Panc1 (cell line): ENCODE results near the gene TRAPPC1. TPM values are rescaled to one million over a fixed set of nuclear protein-coding genes. Genes with fewer than 3 reads are reported as not detected.

ENCODE experiments used
- ATAC-seq: fragments of 200-7000 bp; cut with Tn5 transposase; 2 replicates; pipeline ENCODE4 v1.9.1; 2020; ENCODE audit warnings: mild to moderate bottlenecking, moderate library complexity
- BruUV-seq: library from RNA; stranded (reverse); fragments of 400-500 nt; replicated peaks from 2 replicates; lab custom pipeline; 2021; lab: Mats Ljungman, UMichigan
- CTCF ChIA-PET: fragments of 300-600 bp; sonication (Branson Sonifier 250); formaldehyde crosslinking; loops from one replicate; lab custom pipeline; 2022; ENCODE audit warnings: antibody characterized with exemption; lab: Charles Lee
- POLR2A ChIA-PET: fragments of 300-600 bp; sonication (Branson Sonifier 250); formaldehyde crosslinking; loops from one replicate; lab custom pipeline; 2022; ENCODE audit warnings: antibody characterized with exemption; lab: Charles Lee
- DNase-seq: peaks from one replicate; pipeline ENCODE4 v3.0.0-alpha.2; 2010; ENCODE audit warnings: low read depth, low spot score
- H3K27ac ChIP-seq: 2 replicates; pipeline ENCODE4 v1.5.1; 2011; ENCODE audit warnings: mild to moderate bottlenecking, low read length, inconsistent platforms
- H3K27me3 ChIP-seq: fragments of 200-500 bp; sonication (Bioruptor generic); 2 replicates; pipeline ENCODE4 v1.6.0; 2014; ENCODE audit warnings: low read length, inconsistent platforms; ENCODE audit not compliant: control insufficient read depth, insufficient read depth
- H3K36me3 ChIP-seq: fragments of 200-500 bp; sonication (Bioruptor generic); 2 replicates; pipeline ENCODE4 v1.5.1; 2014; ENCODE audit warnings: inconsistent platforms, mild to moderate bottlenecking, low read length, moderate library complexity; ENCODE audit not compliant: control insufficient read depth, insufficient read depth
- H3K4me1 ChIP-seq: 2 replicates; pipeline ENCODE4 v1.5.1; 2011; ENCODE audit warnings: inconsistent platforms, mild to moderate bottlenecking, low read length, moderate library complexity; ENCODE audit not compliant: control insufficient read depth, insufficient read depth
- H3K4me3 ChIP-seq, 2 experiments: 2 replicates each; pipeline ENCODE4 v1.5.1; 2011 to 2012; ENCODE audit warnings: low read depth in 2 of 2, low read length in 2 of 2, mild to moderate bottlenecking in 2 of 2, inconsistent platforms in 1 of 2, moderate library complexity in 1 of 2
- H3K9me3 ChIP-seq: fragments of 200-500 bp; sonication (Bioruptor generic); 2 replicates; pipeline ENCODE4 v1.5.1; 2014; ENCODE audit warnings: low read depth, mild to moderate bottlenecking, inconsistent platforms, low read length, moderate library complexity; ENCODE audit not compliant: control insufficient read depth, insufficient read depth
- POLR2AphosphoS5 ChIP-seq: IDR thresholded peaks from 2 replicates; pipeline ENCODE4 v1.6.1; 2012; ENCODE audit warnings: mild to moderate bottlenecking, low read depth, low read length, moderate library complexity
- SIN3A ChIP-seq: IDR thresholded peaks from 2 replicates; pipeline ENCODE4 v1.6.1; 2012; ENCODE audit warnings: low read depth, mild to moderate bottlenecking, low read length, moderate library complexity, borderline replicate concordance; ENCODE audit not compliant: insufficient read depth
- TCF7L2 ChIP-seq: IDR thresholded peaks from 2 replicates; pipeline ENCODE4 v1.6.1; 2011; ENCODE audit warnings: mild to moderate bottlenecking, low read depth, low read length, inconsistent platforms
- in situ Hi-C: cut with HindIII; loops from 2 replicates; pipeline ENCODE4 v1.10.0; 2016; ENCODE audit warnings: low sequenced_read_pairs, low pct_unique_long_range_greater_than_20kb
- intact Hi-C: fragments of 100-400 bp; cut with micrococcal nuclease; formaldehyde crosslinking; loops from one replicate; pipeline ENCODE4 v1.10.0; 2022; ENCODE audit not compliant: unreplicated experiment
- total RNA-seq: library from RNA; stranded (reverse); gene quantifications from one replicate; pipeline ENCODE4 v1.2.1, GENCODE V29; 2021; ENCODE audit not compliant: unreplicated experiment
- TF ChIP-seq, protein P1 (sequence below), 2 experiments: IDR thresholded peaks; 2 replicates each; pipeline ENCODE4 v1.6.1; 2011 to 2012; ENCODE audit warnings: low read depth in 2 of 2, control low read depth in 1 of 2, low read length in 1 of 2, mild to moderate bottlenecking in 1 of 2, moderate library complexity in 1 of 2; ENCODE audit not compliant: insufficient read depth in 1 of 2
- TF ChIP-seq, protein P2 (sequence below): fragments of 450-650 bp; IDR thresholded peaks from 2 replicates; pipeline ENCODE4 v1.5.1; 2017; ENCODE audit warnings: mild to moderate bottlenecking

Gene TRAPPC1
- total RNA-seq, 1 experiment from 2014 or later: 154 TPM

GRCh38 chr17:7972131-7972785 is 40.5 kb upstream of the TRAPPC1 start:
- no peak overlapping the region for H3K27ac ChIP-seq
- CTCF ChIA-PET: interaction anchor here (0.7 to 0.9 kb wide), 3 partner anchors 18 to 151 kb away, joined by 3 to 4 read pairs (median 4); no protein-coding TSS in a partner anchor
- no peak for DNase-seq
- H3K4me1 ChIP-seq: no peaks in the 10 kb centered on the region
- in situ Hi-C loops: no loop called here
- POLR2A ChIA-PET: no interaction called here
- no peak for ATAC-seq
- no peak overlapping the region for H3K4me3 ChIP-seq
- no peak for TF ChIP-seq SIN3A
- TF ChIP-seq, protein P1, sequence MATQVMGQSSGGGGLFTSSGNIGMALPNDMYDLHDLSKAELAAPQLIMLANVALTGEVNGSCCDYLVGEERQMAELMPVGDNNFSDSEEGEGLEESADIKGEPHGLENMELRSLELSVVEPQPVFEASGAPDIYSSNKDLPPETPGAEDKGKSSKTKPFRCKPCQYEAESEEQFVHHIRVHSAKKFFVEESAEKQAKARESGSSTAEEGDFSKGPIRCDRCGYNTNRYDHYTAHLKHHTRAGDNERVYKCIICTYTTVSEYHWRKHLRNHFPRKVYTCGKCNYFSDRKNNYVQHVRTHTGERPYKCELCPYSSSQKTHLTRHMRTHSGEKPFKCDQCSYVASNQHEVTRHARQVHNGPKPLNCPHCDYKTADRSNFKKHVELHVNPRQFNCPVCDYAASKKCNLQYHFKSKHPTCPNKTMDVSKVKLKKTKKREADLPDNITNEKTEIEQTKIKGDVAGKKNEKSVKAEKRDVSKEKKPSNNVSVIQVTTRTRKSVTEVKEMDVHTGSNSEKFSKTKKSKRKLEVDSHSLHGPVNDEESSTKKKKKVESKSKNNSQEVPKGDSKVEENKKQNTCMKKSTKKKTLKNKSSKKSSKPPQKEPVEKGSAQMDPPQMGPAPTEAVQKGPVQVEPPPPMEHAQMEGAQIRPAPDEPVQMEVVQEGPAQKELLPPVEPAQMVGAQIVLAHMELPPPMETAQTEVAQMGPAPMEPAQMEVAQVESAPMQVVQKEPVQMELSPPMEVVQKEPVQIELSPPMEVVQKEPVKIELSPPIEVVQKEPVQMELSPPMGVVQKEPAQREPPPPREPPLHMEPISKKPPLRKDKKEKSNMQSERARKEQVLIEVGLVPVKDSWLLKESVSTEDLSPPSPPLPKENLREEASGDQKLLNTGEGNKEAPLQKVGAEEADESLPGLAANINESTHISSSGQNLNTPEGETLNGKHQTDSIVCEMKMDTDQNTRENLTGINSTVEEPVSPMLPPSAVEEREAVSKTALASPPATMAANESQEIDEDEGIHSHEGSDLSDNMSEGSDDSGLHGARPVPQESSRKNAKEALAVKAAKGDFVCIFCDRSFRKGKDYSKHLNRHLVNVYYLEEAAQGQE (IDR thresholded peaks at IDR 0.05; ENCODE audit: insufficient read depth in 1 of 2, low read depth in 2 of 2, low read length in 1 of 2): no peak
- TF ChIP-seq TCF7L2: no peak
- TF ChIP-seq, protein P2, sequence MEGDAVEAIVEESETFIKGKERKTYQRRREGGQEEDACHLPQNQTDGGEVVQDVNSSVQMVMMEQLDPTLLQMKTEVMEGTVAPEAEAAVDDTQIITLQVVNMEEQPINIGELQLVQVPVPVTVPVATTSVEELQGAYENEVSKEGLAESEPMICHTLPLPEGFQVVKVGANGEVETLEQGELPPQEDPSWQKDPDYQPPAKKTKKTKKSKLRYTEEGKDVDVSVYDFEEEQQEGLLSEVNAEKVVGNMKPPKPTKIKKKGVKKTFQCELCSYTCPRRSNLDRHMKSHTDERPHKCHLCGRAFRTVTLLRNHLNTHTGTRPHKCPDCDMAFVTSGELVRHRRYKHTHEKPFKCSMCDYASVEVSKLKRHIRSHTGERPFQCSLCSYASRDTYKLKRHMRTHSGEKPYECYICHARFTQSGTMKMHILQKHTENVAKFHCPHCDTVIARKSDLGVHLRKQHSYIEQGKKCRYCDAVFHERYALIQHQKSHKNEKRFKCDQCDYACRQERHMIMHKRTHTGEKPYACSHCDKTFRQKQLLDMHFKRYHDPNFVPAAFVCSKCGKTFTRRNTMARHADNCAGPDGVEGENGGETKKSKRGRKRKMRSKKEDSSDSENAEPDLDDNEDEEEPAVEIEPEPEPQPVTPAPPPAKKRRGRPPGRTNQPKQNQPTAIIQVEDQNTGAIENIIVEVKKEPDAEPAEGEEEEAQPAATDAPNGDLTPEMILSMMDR: no peak
- no peak for TF ChIP-seq POLR2AphosphoS5
- H3K36me3 ChIP-seq: no peaks in the 10 kb centered on the region
- BruUV-seq: no TSS peak
- intact Hi-C loops: no loop called here
- H3K9me3 ChIP-seq: no peaks in the 10 kb centered on the region
- no peaks in the 10 kb centered on the region for H3K27me3 ChIP-seq

DNA sequence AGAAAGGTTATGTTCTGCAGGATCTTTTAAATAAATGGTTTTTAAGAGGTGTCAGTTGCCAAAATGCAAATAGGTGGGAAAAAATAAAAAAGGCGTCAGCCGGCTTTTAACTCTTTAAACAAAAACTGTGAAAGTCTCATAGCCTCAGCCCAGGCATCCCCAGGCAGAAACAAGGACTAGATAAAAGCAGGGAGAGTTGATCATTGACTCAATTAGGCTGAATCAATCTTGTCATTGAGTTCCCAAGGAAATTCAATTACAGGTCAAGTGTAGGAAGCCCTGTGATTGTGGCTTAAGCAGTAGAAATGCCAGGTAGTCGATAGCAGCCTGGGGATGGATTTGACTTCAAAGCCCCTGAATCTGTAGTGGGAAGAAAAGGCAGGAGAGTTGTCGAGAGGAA is 39.9 kb upstream of the TRAPPC1 start:
- no TSS peak for BruUV-seq
- no peaks in the 10 kb centered on the region for H3K27me3 ChIP-seq
- H3K4me3 ChIP-seq: no peak overlapping the region
- no peak for ATAC-seq
- POLR2A ChIA-PET: no interaction called here
- TF ChIP-seq, protein P1 (IDR thresholded peaks at IDR 0.05; ENCODE audit: insufficient read depth in 1 of 2, low read depth in 2 of 2, low read length in 1 of 2): no peak
- TF ChIP-seq SIN3A (no peak), TCF7L2 (no peak), POLR2AphosphoS5 (no peak)
- TF ChIP-seq, protein P2: no peak
- no peak for DNase-seq
- H3K36me3 ChIP-seq: no peaks in the 10 kb centered on the region
- CTCF ChIA-PET: interaction anchor here (0.9 kb wide), 1 partner anchor 18 kb away, joined by 3 read pairs; no protein-coding TSS in a partner anchor
- in situ Hi-C loops (no loop called here), intact Hi-C loops (no loop called here)
- no peaks in the 10 kb centered on the region for H3K9me3 ChIP-seq
- no peaks in the 10 kb centered on the region for H3K4me1 ChIP-seq
- H3K27ac ChIP-seq: no peak overlapping the region
